Colonic mucosa (tissue), 4 donors: ENCODE results near the gene MRPS23. TPM values are rescaled to one million over a fixed set of nuclear protein-coding genes. Genes with fewer than 3 reads are reported as not detected.

Experiments
- DNase-seq: peaks from one replicate; pipeline ENCODE4 v3.0.0-alpha.2; 2020
- H3K27ac ChIP-seq: fragments of 200-600 bp; one replicate; pipeline ENCODE4 v1.8.0; 2021
- H3K27me3 ChIP-seq: fragments of 200-600 bp; one replicate; pipeline ENCODE4 v1.8.0; 2021
- H3K36me3 ChIP-seq: fragments of 200-600 bp; one replicate; pipeline ENCODE4 v1.8.0; 2021
- H3K4me1 ChIP-seq: fragments of 200-600 bp; one replicate; pipeline ENCODE4 v1.8.0; 2021; ENCODE audit warnings: mild to moderate bottlenecking
- H3K4me3 ChIP-seq: fragments of 200-600 bp; one replicate; pipeline ENCODE4 v1.8.0; 2021
- H3K9ac ChIP-seq, 2 donors: one replicate each; pipeline ENCODE4 v1.7.0; 2013; ENCODE audit warnings: control low read depth in 2 of 2, low read depth in 2 of 2, low read length in 2 of 2
- H3K9me3 ChIP-seq: fragments of 200-600 bp; one replicate; pipeline ENCODE4 v1.8.0; 2021
- intact Hi-C: fragments of 100-400 bp; cut with DNase I; formaldehyde crosslinking; loops from one replicate; pipeline ENCODE4 v1.14.1; 2022
- total RNA-seq, 2 donors: library from RNA; stranded (reverse); fragmentation: NEBNext Ultra II Directional in 1 of 2; extraction: Animal tissue kit (Norgen Biotek cat#: 25700) in 1 of 2; gene quantifications; one replicate each; pipeline ENCODE4 v1.2.1, GENCODE V29; 2021
- TF ChIP-seq, protein P1 (sequence below): fragments of 200-600 bp; IDR thresholded peaks from one replicate; pipeline ENCODE4 v1.8.0; 2022; ENCODE audit warnings: antibody characterized with exemption, mild to moderate bottlenecking
- donor health status: healthy.
- donor health status: DM: no; HTN: no; CAD: no.
- donor health status: DM: no; HTN: no; CAD: no.

The MRPS23 gene
- total RNA-seq, 2 donors from 2014 or later = 19.3 to 43.6 TPM

- DNase-seq = peak; percentile 21
- H3K9me3 ChIP-seq = no peaks in the 10 kb centered on the region
These were observed 64.8 kb downstream of the MRPS23 start for GRCh38 chr17:57785022-57785421.

More at GRCh38 chr17:57785022-57785421, 64.8 kb downstream of the MRPS23 start:
- H3K27ac ChIP-seq = no peak overlapping the region
- no peaks in the 10 kb centered on the region for H3K36me3 ChIP-seq
- H3K4me1 ChIP-seq = no peaks in the 10 kb centered on the region
- TF ChIP-seq, protein P1, sequence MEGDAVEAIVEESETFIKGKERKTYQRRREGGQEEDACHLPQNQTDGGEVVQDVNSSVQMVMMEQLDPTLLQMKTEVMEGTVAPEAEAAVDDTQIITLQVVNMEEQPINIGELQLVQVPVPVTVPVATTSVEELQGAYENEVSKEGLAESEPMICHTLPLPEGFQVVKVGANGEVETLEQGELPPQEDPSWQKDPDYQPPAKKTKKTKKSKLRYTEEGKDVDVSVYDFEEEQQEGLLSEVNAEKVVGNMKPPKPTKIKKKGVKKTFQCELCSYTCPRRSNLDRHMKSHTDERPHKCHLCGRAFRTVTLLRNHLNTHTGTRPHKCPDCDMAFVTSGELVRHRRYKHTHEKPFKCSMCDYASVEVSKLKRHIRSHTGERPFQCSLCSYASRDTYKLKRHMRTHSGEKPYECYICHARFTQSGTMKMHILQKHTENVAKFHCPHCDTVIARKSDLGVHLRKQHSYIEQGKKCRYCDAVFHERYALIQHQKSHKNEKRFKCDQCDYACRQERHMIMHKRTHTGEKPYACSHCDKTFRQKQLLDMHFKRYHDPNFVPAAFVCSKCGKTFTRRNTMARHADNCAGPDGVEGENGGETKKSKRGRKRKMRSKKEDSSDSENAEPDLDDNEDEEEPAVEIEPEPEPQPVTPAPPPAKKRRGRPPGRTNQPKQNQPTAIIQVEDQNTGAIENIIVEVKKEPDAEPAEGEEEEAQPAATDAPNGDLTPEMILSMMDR = no peak
- H3K4me3 ChIP-seq = no peak overlapping the region
- no peak overlapping the region for H3K9ac ChIP-seq
- H3K27me3 ChIP-seq = no peaks in the 10 kb centered on the region
- intact Hi-C loops = no loop called here

Other genes with a start within 250 kb of the MRPS23 start
- not detected for gene CCDC182, start 104.7 kb downstream of the MRPS23 start, total RNA-seq
- 10 to 100 TPM; 14.7 to 15.2 TPM for gene CUEDC1, start 105.4 kb upstream of the MRPS23 start, total RNA-seq
- 10 to 100 TPM; 35.7 to 52.8 TPM for gene VEZF1, start 138.2 kb upstream of the MRPS23 start, total RNA-seq
- gene SRSF1, start 157.2 kb upstream of the MRPS23 start, total RNA-seq = 100 to 1,000 TPM; 173 to 315 TPM
- gene DYNLL2, start 233.4 kb upstream of the MRPS23 start, total RNA-seq = 10 to 100 TPM; 34.3 to 41.2 TPM